Calu3 (cell line): ENCODE results near the gene DDX25. TPM values are rescaled to one million over a fixed set of nuclear protein-coding genes. Genes with fewer than 3 reads are reported as not detected.
"Not testable (repeated sequence)": the region's sequence is repeated elsewhere in the genome, so short reads cannot be mapped to it uniquely, and the experiment has no call there.

Experiments used
- Bru-seq: library from RNA; stranded (reverse); fragments of 400-500 nt; gene quantifications from one replicate; lab custom pipeline; 2021; lab: Mats Ljungman, UMichigan
- BruChase-seq, 2 experiments: library from RNA; stranded (reverse); fragments of 400-500 nt; gene quantifications; one replicate each; lab custom pipeline; 2021; lab: Mats Ljungman, UMichigan
- BruUV-seq: library from RNA; stranded (reverse); fragments of 400-500 nt; replicated peaks from 2 replicates; lab custom pipeline; 2021; lab: Mats Ljungman, UMichigan
- CTCF ChIA-PET: fragments of 300-600 bp; sonication (Branson Sonifier 250); formaldehyde crosslinking; loops from one replicate; lab custom pipeline; 2022; ENCODE audit warnings: antibody characterized with exemption; lab: Charles Lee
- DNase-seq: peaks from one replicate; pipeline ENCODE4 v3.0.0; 2022
- H3K27ac Mint-ChIP-seq: one replicate; pipeline ENCODE4 v1.8.0; 2022; ENCODE audit warnings: mixed read lengths; ENCODE audit not compliant: unreplicated experiment
- H3K27me3 Mint-ChIP-seq: one replicate; pipeline ENCODE4 v1.8.0; 2022; ENCODE audit warnings: mixed read lengths; ENCODE audit not compliant: unreplicated experiment
- H3K36me3 Mint-ChIP-seq: one replicate; pipeline ENCODE4 v1.8.0; 2022; ENCODE audit warnings: mild to moderate bottlenecking, moderate library complexity, mixed read lengths; ENCODE audit not compliant: insufficient read depth, unreplicated experiment
- H3K4me1 Mint-ChIP-seq: one replicate; pipeline ENCODE4 v1.8.0; 2022; ENCODE audit warnings: mild to moderate bottlenecking, low read depth, mixed read lengths; ENCODE audit not compliant: unreplicated experiment
- H3K4me3 Mint-ChIP-seq: one replicate; pipeline ENCODE4 v1.8.0; 2022; ENCODE audit warnings: mild to moderate bottlenecking, low read depth, moderate library complexity, mixed read lengths; ENCODE audit not compliant: unreplicated experiment
- H3K9me3 Mint-ChIP-seq: one replicate; pipeline ENCODE4 v1.8.0; 2022; ENCODE audit warnings: low read depth, mixed read lengths; ENCODE audit not compliant: unreplicated experiment
- CTCF ChIP-seq: fragments of 200-600 bp; IDR thresholded peaks from one replicate; pipeline ENCODE4 v1.8.0; 2022; ENCODE audit warnings: antibody characterized with exemption; ENCODE audit not compliant: unreplicated experiment
- intact Hi-C: fragments of 100-400 bp; cut with micrococcal nuclease; formaldehyde crosslinking; loops from one replicate; pipeline ENCODE4 v1.10.0; 2022; ENCODE audit not compliant: unreplicated experiment
- long read RNA-seq: library from polyadenylated mRNA; stranded (forward); transcript quantifications from one replicate; pipeline ENCODE4 v2.0.0, GENCODE V29; 2022
- total RNA-seq: library from RNA; stranded (reverse); gene quantifications from 2 replicates; pipeline ENCODE4 v1.2.3, GENCODE V29; 2022

Gene DDX25
- total RNA-seq (not detected in 2 replicates), Bru-seq, nascent RNA (percentile 8 among the genes with signal in this experiment), BruChase-seq, experiment 1, labeled RNA remaining after a 6-hour chase (not detected), BruChase-seq, experiment 2, labeled RNA remaining after a 2-hour chase (percentile 8 among the genes with signal in this experiment)
- long read RNA-seq, result 0 reads

- BruUV-seq, result no TSS peak
- DNase-seq, result no peak
- H3K4me1 Mint-ChIP-seq, result no peaks in the 10 kb centered on the region
- H3K27ac Mint-ChIP-seq, result no peak within 1 kb of the TSS
- intact Hi-C loops, result no loop called here
- peaks cover 8% of the 10 kb centered on the region for H3K36me3 Mint-ChIP-seq
- H3K4me3 Mint-ChIP-seq, result peak within 1 kb of the TSS; percentile 86
- H3K9me3 Mint-ChIP-seq, result no peaks in the 10 kb centered on the region
- TF ChIP-seq CTCF, result no peak
- peaks cover 32% of the 10 kb centered on the region for H3K27me3 Mint-ChIP-seq
- CTCF ChIA-PET, result interaction anchor here (0.9 kb wide), 1 partner anchor 290 kb away, joined by 3 read pairs; no protein-coding TSS in a partner anchor
Measured at GRCh38 chr11:125903711-125904659, at the start of gene DDX25. DDX25 (plus strand) TSS chr11:125904508; CDS start chr11:125904518, 10 bp downstream.

GRCh38 chr11:125857670-125858069 lies 46.6 kb upstream of the DDX25 start:
- not testable (repeated sequence) for BruUV-seq

GRCh38 chr11:125862786-125863185 lies 41.5 kb upstream of the DDX25 start:
- CTCF ChIA-PET, BruUV-seq, DNase-seq, H3K9me3 Mint-ChIP-seq, H3K36me3 Mint-ChIP-seq, H3K4me3 Mint-ChIP-seq, H3K27ac Mint-ChIP-seq, intact Hi-C loops, H3K4me1 Mint-ChIP-seq: not testable (repeated sequence)
- peaks cover 30% of the 10 kb centered on the region for H3K27me3 Mint-ChIP-seq

More at GRCh38 chr11:125857670-125858069, 46.6 kb upstream of the DDX25 start:
- CTCF ChIA-PET, intact Hi-C loops, H3K4me1 Mint-ChIP-seq, H3K36me3 Mint-ChIP-seq, H3K27ac Mint-ChIP-seq, H3K9me3 Mint-ChIP-seq: not testable (repeated sequence)
- Mint-ChIP-seq H3K4me3 (peak overlapping the region; percentile 56), H3K27me3 (peaks cover 39% of the 10 kb centered on the region)
- DNase-seq, result peak; percentile 35

DNA sequence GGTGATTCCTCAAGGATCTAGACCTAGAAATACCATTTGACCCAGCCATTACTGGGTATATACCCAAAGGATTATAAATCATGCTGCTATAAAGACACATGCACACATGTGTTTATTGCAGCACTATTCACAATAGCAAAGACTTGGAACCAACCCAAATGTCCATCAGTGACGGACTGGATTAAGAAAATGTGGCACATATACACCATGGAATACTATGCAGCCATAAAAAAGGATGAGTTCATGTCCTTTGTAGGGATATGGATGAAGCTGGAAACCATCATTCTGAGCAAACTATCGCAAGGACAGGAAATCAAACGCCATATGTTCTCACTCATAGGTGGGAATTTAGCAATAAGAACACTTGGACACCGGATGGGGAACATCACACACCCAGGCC lies 39.0 kb upstream of the DDX25 start:
- peaks cover 25% of the 10 kb centered on the region for H3K27me3 Mint-ChIP-seq
- DNase-seq, H3K4me1 Mint-ChIP-seq, H3K4me3 Mint-ChIP-seq, H3K27ac Mint-ChIP-seq, H3K36me3 Mint-ChIP-seq, CTCF ChIA-PET, intact Hi-C loops, H3K9me3 Mint-ChIP-seq, BruUV-seq: not testable (repeated sequence)

DNA sequence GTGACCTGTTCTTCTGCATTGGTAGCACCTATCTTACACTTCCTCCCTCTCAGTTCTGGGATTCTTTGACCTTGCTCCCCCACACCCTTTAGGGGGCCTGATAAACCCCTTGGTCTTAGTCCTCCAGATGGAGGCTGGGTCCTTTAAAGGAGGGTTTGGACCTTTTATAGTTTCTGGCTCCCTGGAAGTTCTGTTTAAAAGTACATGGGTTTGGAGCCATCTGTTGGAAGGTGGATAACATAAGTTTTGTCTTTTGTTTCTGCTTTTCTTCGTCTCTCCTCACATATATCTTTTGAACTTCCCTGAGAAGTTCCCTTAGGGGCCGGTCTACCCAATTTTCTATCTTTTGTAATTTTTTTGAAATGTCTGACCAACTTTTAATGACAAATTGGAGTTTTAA lies 34.8 kb upstream of the DDX25 start:
- H3K4me3 Mint-ChIP-seq, result no peak overlapping the region
- DNase-seq, result no peak
- no TSS peak for BruUV-seq
- H3K4me1 Mint-ChIP-seq, result no peaks in the 10 kb centered on the region
- CTCF ChIA-PET, result no interaction called here
- intact Hi-C loops, result no loop called here
- peaks cover 5% of the 10 kb centered on the region for H3K9me3 Mint-ChIP-seq
- H3K36me3 Mint-ChIP-seq, result no peaks in the 10 kb centered on the region
- peaks cover 27% of the 10 kb centered on the region for H3K27me3 Mint-ChIP-seq
- H3K27ac Mint-ChIP-seq, result no peak overlapping the region
- TF ChIP-seq CTCF, result no peak
